Measurements from ENCODE around the gene CLIP4.

Gene CLIP4

GRCh38 chr2:29193111-29193510 is 77.9 kb downstream of the CLIP4 start:
- TF ChIP-seq, protein P1, sequence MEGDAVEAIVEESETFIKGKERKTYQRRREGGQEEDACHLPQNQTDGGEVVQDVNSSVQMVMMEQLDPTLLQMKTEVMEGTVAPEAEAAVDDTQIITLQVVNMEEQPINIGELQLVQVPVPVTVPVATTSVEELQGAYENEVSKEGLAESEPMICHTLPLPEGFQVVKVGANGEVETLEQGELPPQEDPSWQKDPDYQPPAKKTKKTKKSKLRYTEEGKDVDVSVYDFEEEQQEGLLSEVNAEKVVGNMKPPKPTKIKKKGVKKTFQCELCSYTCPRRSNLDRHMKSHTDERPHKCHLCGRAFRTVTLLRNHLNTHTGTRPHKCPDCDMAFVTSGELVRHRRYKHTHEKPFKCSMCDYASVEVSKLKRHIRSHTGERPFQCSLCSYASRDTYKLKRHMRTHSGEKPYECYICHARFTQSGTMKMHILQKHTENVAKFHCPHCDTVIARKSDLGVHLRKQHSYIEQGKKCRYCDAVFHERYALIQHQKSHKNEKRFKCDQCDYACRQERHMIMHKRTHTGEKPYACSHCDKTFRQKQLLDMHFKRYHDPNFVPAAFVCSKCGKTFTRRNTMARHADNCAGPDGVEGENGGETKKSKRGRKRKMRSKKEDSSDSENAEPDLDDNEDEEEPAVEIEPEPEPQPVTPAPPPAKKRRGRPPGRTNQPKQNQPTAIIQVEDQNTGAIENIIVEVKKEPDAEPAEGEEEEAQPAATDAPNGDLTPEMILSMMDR (IDR thresholded peaks at IDR 0.05; ENCODE audit: low read length, missing control alignments): no peak
- no peak overlapping the region for H3K4me3 ChIP-seq (replicated peaks; ENCODE audit: low read depth, low read length)
- no peak for DNase-seq (ENCODE audit: low read depth)

GRCh38 chr2:29193681-29194080 is 78.5 kb downstream of the CLIP4 start:
- TF ChIP-seq, protein P1 (IDR thresholded peaks at IDR 0.05; ENCODE audit: low read length, missing control alignments): no peak
- H3K4me3 ChIP-seq (replicated peaks; ENCODE audit: low read depth, low read length): no peak overlapping the region
- no peak for DNase-seq (ENCODE audit: low read depth)

DNA sequence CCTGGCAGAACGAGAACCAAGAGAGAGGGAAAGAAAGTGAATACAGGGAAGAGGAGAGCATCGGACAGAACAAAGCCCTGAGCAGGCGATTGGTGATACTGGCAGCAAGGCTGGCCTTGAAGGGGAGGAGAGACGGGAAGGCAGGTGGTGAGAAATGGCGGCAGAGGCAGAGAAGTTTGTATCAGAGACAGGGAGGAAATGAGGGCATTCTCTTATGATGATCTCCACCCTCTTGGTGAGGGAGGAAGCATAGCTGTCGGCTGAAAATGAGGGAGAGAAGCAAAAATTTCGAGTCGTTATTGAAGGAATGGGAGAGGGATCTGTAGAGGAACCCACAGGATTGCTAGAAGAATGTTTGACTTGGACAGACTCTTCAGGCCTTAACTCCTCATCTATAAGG is 80.6 kb downstream of the CLIP4 start:
- H3K4me3 ChIP-seq (replicated peaks; ENCODE audit: low read depth, low read length): no peak overlapping the region
- TF ChIP-seq, protein P1 (IDR thresholded peaks at IDR 0.05; ENCODE audit: low read length, missing control alignments): no peak
- DNase-seq (ENCODE audit: low read depth): no peak

DNA sequence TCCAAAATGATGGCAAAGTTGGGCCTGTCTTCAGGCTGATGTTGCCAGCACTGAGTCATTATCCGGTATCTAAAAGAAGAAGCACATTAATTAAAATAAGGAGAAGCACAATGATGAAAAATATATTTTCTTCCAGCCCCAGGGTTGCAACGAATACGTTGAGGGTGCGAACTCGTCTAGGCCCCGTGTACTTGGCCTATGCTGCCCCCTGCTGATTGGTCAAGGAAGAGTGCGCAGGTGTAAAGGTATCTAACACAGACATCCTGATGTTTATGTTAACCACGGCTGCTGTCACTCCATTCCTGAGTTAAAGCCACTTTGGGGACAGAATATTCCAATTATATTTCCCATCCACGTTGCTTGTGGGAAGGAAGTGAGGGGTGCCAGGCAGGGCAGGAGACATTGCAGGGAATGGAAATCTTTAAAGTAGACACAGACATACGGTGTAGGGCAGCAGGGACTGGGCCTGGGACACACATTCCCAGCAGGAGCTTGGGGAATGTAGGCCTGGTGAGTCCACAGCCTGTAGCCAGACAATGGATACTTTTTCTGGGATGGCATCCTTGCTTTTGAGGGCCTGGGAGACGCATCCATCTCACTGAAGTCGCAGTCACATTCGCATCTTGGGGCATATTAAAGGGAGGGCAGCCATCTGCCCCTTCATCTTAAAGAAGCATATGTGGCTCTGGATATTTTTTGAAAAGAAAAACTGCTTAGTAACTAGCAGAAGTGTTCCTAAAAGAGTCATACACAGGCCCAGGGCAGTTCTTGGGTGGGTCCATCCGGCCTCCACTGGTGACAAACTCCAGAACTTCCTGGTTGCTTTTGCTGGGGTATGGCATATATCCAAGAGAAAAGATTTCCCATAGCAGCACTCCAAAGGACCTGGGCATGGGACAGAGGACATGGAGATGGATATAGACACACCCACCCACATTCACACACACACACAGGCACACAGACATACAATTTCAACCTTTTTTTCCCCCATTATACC is 81.9 kb downstream of the CLIP4 start:
- H3K4me3 ChIP-seq (replicated peaks; ENCODE audit: low read depth, low read length): no peak overlapping the region
- TF ChIP-seq, protein P1 (IDR thresholded peaks at IDR 0.05; ENCODE audit: low read length, missing control alignments): peak; percentile 88
- DNase-seq (ENCODE audit: low read depth): peak; percentile 70

GRCh38 chr2:29201979-29202378 is 86.8 kb downstream of the CLIP4 start:
- DNase-seq (ENCODE audit: low read depth): no peak
- TF ChIP-seq, protein P1 (IDR thresholded peaks at IDR 0.05; ENCODE audit: low read length, missing control alignments): no peak
- no peak overlapping the region for H3K4me3 ChIP-seq (replicated peaks; ENCODE audit: low read depth, low read length)

GRCh38 chr2:29202819-29203495 is 87.7 kb downstream of the CLIP4 start:
- no peak overlapping the region for H3K4me3 ChIP-seq (replicated peaks; ENCODE audit: low read depth, low read length)
- TF ChIP-seq, protein P1 (IDR thresholded peaks at IDR 0.05; ENCODE audit: low read length, missing control alignments): no peak
- no peak for DNase-seq (ENCODE audit: low read depth)

Data from fibroblast of pulmonary artery (primary cell).